NCI-H82 treated with DMSO at 0.1 percent for 48 hours (cell line): ENCODE results near the gene EHD3.
"Not testable (repeated sequence)": the region's sequence is repeated elsewhere in the genome, so short reads cannot be mapped to it uniquely, and the experiment has no call there.

Source experiments
- DNase-seq: peaks from one replicate; lab custom pipeline; 2025; ENCODE audit not compliant: unreplicated experiment; lab: John Stamatoyannopoulos, UW

Gene EHD3

GRCh38 chr2:31283193-31283919 is 49.4 kb downstream of the EHD3 start:
- DNase-seq = not testable (repeated sequence)

DNA sequence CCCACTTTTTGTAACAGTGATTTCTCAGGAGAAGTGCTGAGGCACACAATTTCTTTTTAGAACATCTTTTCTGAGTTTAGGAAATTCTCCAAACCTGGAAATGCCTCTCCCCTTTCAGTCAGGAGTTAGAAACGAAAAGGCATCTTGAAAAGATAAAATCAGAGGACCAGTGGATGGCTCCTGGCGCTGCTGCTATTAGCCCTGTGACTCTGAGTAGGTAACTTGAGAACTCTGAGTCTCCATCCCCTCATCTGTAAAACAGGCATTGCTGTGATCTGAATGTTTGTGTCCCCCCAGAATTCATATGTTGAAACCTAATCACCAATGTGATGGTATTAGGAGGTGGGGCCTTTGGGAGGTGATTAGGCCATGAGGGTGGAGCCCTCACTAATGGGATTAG is 50.2 kb downstream of the EHD3 start:
- DNase-seq = peak; percentile 25

- DNase-seq = no peak
These were observed 52.3 kb downstream of the EHD3 start for GRCh38 chr2:31286230-31286629.

DNA sequence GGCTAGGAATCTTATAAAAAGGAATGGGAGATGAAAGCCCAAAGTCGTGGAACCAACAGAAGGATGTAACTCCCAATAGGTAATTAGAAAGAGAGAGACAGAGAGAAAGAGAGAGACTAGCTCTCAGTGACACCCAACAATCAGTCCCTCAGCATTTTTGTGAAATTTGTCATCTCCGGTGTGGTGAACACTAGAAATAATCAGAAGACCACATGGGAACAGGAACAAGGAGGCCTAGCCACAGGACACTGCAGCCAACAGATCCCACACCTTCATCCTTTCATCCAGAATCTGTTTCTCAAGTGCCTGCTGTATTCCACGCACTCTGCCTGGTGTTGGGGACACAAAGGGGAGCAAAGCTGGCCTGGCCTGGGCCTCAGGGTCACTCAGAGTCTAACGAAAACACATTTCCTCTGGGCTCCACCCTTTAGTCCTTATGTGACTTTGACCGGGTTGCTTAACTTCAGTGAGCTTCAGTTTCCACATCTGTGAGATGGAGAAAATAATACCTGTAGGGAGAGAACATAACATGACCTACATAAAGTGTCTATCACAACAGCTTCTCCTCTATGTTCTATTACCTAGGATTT is 53.1 kb downstream of the EHD3 start:
- DNase-seq = no peak

GRCh38 chr2:31287654-31288053 is 53.7 kb downstream of the EHD3 start:
- no peak for DNase-seq

GRCh38 chr2:31294196-31294595 is 60.2 kb downstream of the EHD3 start:
- no peak for DNase-seq

- no peak for DNase-seq
These were observed 62.8 kb downstream of the EHD3 start for GRCh38 chr2:31296641-31297287.

GRCh38 chr2:31297751-31298150 is 63.8 kb downstream of the EHD3 start:
- DNase-seq = peak; percentile 6

DNA sequence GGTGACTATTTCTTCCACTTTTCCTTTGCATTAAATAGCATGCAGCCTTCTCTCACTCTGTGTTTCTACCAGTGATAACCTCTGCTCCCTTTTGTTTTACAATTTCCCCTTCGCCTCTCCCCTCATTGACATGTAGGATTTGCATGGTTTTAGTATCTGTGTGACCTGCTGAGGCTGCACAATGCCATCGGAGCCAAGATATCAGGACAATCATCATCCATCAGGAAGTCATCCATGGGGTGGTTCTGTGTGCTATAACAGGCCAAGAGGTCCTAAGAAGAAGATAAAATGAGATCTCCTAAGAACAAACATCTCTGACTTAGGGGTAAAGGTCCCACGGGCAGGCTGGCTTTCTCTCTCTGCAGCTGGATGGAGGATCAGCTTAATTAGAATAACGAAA is 65.6 kb downstream of the EHD3 start:
- no peak for DNase-seq

- no peak for DNase-seq
These were observed 66.4 kb downstream of the EHD3 start for GRCh38 chr2:31300309-31300708.

GRCh38 chr2:31302940-31303563 is 69.1 kb downstream of the EHD3 start:
- no peak for DNase-seq

- DNase-seq = no peak
These were observed 70.9 kb downstream of the EHD3 start for GRCh38 chr2:31304816-31305215.

DNA sequence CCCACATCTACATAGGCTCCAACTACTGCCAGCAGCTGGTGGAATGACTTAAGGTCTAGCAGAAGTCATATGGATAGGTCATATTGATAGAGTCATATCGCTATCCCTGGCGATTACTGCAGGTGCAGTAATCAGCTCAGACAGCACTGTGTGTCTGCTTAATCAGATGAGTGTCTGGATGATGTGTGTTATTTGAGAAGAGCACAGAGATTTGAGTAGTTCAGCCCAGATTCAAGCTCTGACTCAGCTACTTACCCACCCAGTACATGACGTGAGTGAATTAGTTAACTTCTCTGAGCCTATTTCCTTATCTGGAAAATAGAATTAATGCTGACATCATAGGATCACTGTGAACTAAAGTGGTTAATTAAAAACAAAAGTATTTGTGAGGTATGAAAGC is 78.9 kb downstream of the EHD3 start:
- DNase-seq = no peak

GRCh38 chr2:31314761-31315160 is 80.8 kb downstream of the EHD3 start:
- no peak for DNase-seq

GRCh38 chr2:31317396-31317795 is 83.4 kb downstream of the EHD3 start:
- DNase-seq = peak; percentile 15

GRCh38 chr2:31318361-31319336 is 84.7 kb downstream of the EHD3 start:
- no peak for DNase-seq
